Neural progenitor cell (in vitro differentiated cells): ENCODE measurements around the gene OR12D1. TPM values are rescaled to one million over a fixed set of nuclear protein-coding genes. Genes with fewer than 3 reads are reported as not detected.

ENCODE experiments used
- DNase-seq: peaks from one replicate; pipeline ENCODE4 v3.0.0-alpha.2; 2016; ENCODE audit warnings: low spot score
- H2AFZ ChIP-seq: fragments of 200-600 bp; sonication (generic); replicated peaks from 2 replicates; pipeline ENCODE4 v1.6.1; 2016; ENCODE audit warnings: antibody characterized with exemption
- H3F3A ChIP-seq: fragments of 200-600 bp; sonication (generic); 2 replicates; pipeline ENCODE4 v1.6.1; 2016; ENCODE audit warnings: antibody characterized with exemption, low read depth
- H3K27ac ChIP-seq: fragments of 200-600 bp; sonication (generic); 2 replicates; pipeline ENCODE4 v1.5.1; 2016; ENCODE audit warnings: mild to moderate bottlenecking
- H3K27me3 ChIP-seq: fragments of 200-600 bp; sonication (generic); 2 replicates; pipeline ENCODE4 v1.6.1; 2016; ENCODE audit warnings: mild to moderate bottlenecking, moderate library complexity
- H3K36me3 ChIP-seq: fragments of 200-600 bp; sonication (generic); 2 replicates; pipeline ENCODE4 v1.5.1; 2016
- H3K4me1 ChIP-seq: fragments of 200-600 bp; sonication (generic); 2 replicates; pipeline ENCODE4 v1.6.1; 2016; ENCODE audit warnings: mixed run types
- H3K4me2 ChIP-seq: fragments of 200-600 bp; sonication (generic); 2 replicates; pipeline ENCODE4 v1.6.1; 2016
- H3K4me3 ChIP-seq: fragments of 200-600 bp; sonication (generic); 2 replicates; pipeline ENCODE4 v1.5.1; 2016
- H3K79me2 ChIP-seq: fragments of 200-600 bp; sonication (generic); 2 replicates; pipeline ENCODE4 v1.6.1; 2016; ENCODE audit warnings: low read depth
- H3K9ac ChIP-seq: fragments of 200-600 bp; sonication (generic); 2 replicates; pipeline ENCODE4 v1.6.1; 2016
- H3K9me3 ChIP-seq: fragments of 200-600 bp; sonication (generic); 2 replicates; pipeline ENCODE4 v1.5.1; 2016; ENCODE audit warnings: low read depth
- H4K20me1 ChIP-seq: fragments of 200-600 bp; sonication (generic); 2 replicates; pipeline ENCODE4 v1.6.1; 2016; ENCODE audit warnings: low read depth
- H3K27ac Mint-ChIP-seq: 3 replicates; pipeline ENCODE4 v1.8.0; 2021; ENCODE audit warnings: mixed read lengths
- H3K27me3 Mint-ChIP-seq: 2 replicates; pipeline ENCODE4 v1.8.0; 2022; ENCODE audit warnings: low read depth, mild to moderate bottlenecking, inconsistent platforms, moderate library complexity, mixed read lengths; ENCODE audit not compliant: insufficient read depth
- H3K36me3 Mint-ChIP-seq: 3 replicates; pipeline ENCODE4 v1.8.0; 2021; ENCODE audit warnings: mixed read lengths
- H3K4me1 Mint-ChIP-seq: 3 replicates; pipeline ENCODE4 v1.8.0; 2021; ENCODE audit warnings: mixed read lengths
- H3K4me3 Mint-ChIP-seq: 3 replicates; pipeline ENCODE4 v1.8.0; 2021; ENCODE audit warnings: mild to moderate bottlenecking, moderate library complexity, mixed read lengths
- H3K9me3 Mint-ChIP-seq: 3 replicates; pipeline ENCODE4 v1.8.0; 2020; ENCODE audit warnings: mixed read lengths
- CTCF ChIP-seq: fragments of 200-600 bp; sonication (generic); IDR thresholded peaks from 2 replicates; pipeline ENCODE4 v1.5.1; 2017; ENCODE audit warnings: antibody characterized with exemption, mild to moderate bottlenecking
- EZH2 ChIP-seq: fragments of 200-600 bp; sonication (generic); IDR thresholded peaks from 2 replicates; pipeline ENCODE4 v1.6.1; 2017; ENCODE audit warnings: antibody characterized with exemption, mild to moderate bottlenecking, moderate library complexity
- EZH2phosphoT487 ChIP-seq: fragments of 200-600 bp; sonication (generic); IDR thresholded peaks from 2 replicates; pipeline ENCODE4 v1.6.1; 2017; ENCODE audit warnings: antibody characterized with exemption
- total RNA-seq: library from RNA; depleted of rRNA; stranded (reverse); fragments of >200 nt; gene quantifications from 2 replicates; pipeline ENCODE4 v1.2.3, GENCODE V29; 2015; ENCODE audit warnings: low replicate concordance

OR12D1 gene
- total RNA-seq, 1 donor from 2014 or later = not detected

- Mint-ChIP-seq H3K27ac (no peak overlapping the region), H3K27me3 (no peaks in the 10 kb centered on the region), H3K9me3 (no peaks in the 10 kb centered on the region), H3K36me3 (no peaks in the 10 kb centered on the region), H3K4me1 (no peaks in the 10 kb centered on the region), H3K4me3 (no peak overlapping the region)
- no peak for TF ChIP-seq EZH2
- no peak for TF ChIP-seq CTCF
- no peak for TF ChIP-seq EZH2phosphoT487
- no peak for DNase-seq
- Histone ChIP-seq H3K79me2 (no peaks in the 10 kb centered on the region), H3K4me3 (no peak overlapping the region), H3K27ac (no peak overlapping the region), H3K36me3 (no peaks in the 10 kb centered on the region), H4K20me1 (no peaks in the 10 kb centered on the region), H3K9me3 (no peaks in the 10 kb centered on the region), H2AFZ (no peak overlapping the region), H3K4me1 (no peaks in the 10 kb centered on the region), H3K4me2 (no peak overlapping the region), H3K9ac (no peak overlapping the region), H3K27me3 (no peaks in the 10 kb centered on the region), H3F3A (no peaks in the 10 kb centered on the region)
Measured at GRCh38 chr6:29462022-29462421, 47.3 kb downstream of the OR12D1 start.

GRCh38 chr6:29465279-29465678 is 50.6 kb downstream of the OR12D1 start:
- no peaks in the 10 kb centered on the region for H3K4me1 ChIP-seq
- no peaks in the 10 kb centered on the region for H3K36me3 ChIP-seq
- no peak overlapping the region for H3K27ac ChIP-seq
- no peaks in the 10 kb centered on the region for H3K79me2 ChIP-seq
- no peaks in the 10 kb centered on the region for H3K27me3 Mint-ChIP-seq
- TF ChIP-seq CTCF = no peak
- TF ChIP-seq EZH2 = no peak
- no peak for TF ChIP-seq EZH2phosphoT487
- no peaks in the 10 kb centered on the region for H3K9me3 Mint-ChIP-seq
- no peak for DNase-seq
- no peaks in the 10 kb centered on the region for H3K27me3 ChIP-seq
- no peak overlapping the region for H3K4me2 ChIP-seq
- no peak overlapping the region for H3K9ac ChIP-seq
- no peaks in the 10 kb centered on the region for H3K4me1 Mint-ChIP-seq
- no peak overlapping the region for H3K4me3 Mint-ChIP-seq
- no peaks in the 10 kb centered on the region for H3K9me3 ChIP-seq
- no peaks in the 10 kb centered on the region for H4K20me1 ChIP-seq
- H2AFZ ChIP-seq = no peak overlapping the region
- H3K27ac Mint-ChIP-seq = no peak overlapping the region
- H3F3A ChIP-seq = no peaks in the 10 kb centered on the region
- no peaks in the 10 kb centered on the region for H3K36me3 Mint-ChIP-seq
- no peak overlapping the region for H3K4me3 ChIP-seq

- Histone ChIP-seq H3F3A (no peaks in the 10 kb centered on the region), H3K9ac (no peak overlapping the region), H3K9me3 (no peaks in the 10 kb centered on the region), H3K27ac (no peak overlapping the region), H2AFZ (no peak overlapping the region), H3K79me2 (no peaks in the 10 kb centered on the region), H3K36me3 (no peaks in the 10 kb centered on the region), H3K27me3 (no peaks in the 10 kb centered on the region), H3K4me3 (no peak overlapping the region), H4K20me1 (no peaks in the 10 kb centered on the region), H3K4me1 (no peaks in the 10 kb centered on the region), H3K4me2 (no peak overlapping the region)
- Mint-ChIP-seq H3K9me3 (no peaks in the 10 kb centered on the region), H3K27ac (no peak overlapping the region), H3K4me1 (no peaks in the 10 kb centered on the region), H3K27me3 (no peaks in the 10 kb centered on the region), H3K36me3 (no peaks in the 10 kb centered on the region), H3K4me3 (no peak overlapping the region)
- TF ChIP-seq CTCF (no peak), EZH2 (no peak), EZH2phosphoT487 (no peak)
- no peak for DNase-seq
Measured at GRCh38 chr6:29465801-29466200, 51.1 kb downstream of the OR12D1 start.
